A549 (cell line): ENCODE data around the gene NDUFAF4. TPM values are rescaled to one million over a fixed set of nuclear protein-coding genes. Genes with fewer than 3 reads are reported as not detected.

ENCODE experiments used
- ATAC-seq, 2 experiments: fragments of 200-7000 bp in 1 of 2; fragments of >200 bp in 1 of 2; cut with Nextera tagmentation in 1 of 2; cut with Tn5 transposase in 1 of 2; 3 replicates each; pipeline versions ENCODE4 v1.8.0 to v1.9.1; 2018 to 2020; ENCODE audit warnings: mild to moderate bottlenecking in 1 of 2, moderate library complexity in 1 of 2
- CTCF ChIA-PET: fragments of 300-600 bp; sonication (Branson Sonifier 250); formaldehyde crosslinking; extraction: SDS; loops from one replicate; lab custom pipeline; 2021; ENCODE audit warnings: antibody characterized with exemption, inconsistent platforms; lab: Yijun Ruan, JAX
- POLR2A ChIA-PET: fragments of 350-600 bp; formaldehyde crosslinking; extraction: SDS; loops from one replicate; lab custom pipeline; 2021; ENCODE audit warnings: antibody characterized with exemption, inconsistent platforms; lab: Yijun Ruan, JAX
- DNase-seq, 2 experiments: peaks; one replicate each; pipeline versions ENCODE4 v3.0.0 to v3.0.0-alpha.2; 2011 to 2016; ENCODE audit warnings: low read depth in 1 of 2, low spot score in 1 of 2
- FAIRE-seq: peaks from 2 replicates; lab custom pipeline; 2011; peaks lifted over from hg19 to GRCh38; lab: Jason Lieb, UNC
- H3K27ac ChIP-seq, 2 experiments: fragments of >200 bp; sonication (Bioruptor Twin); formaldehyde crosslinking; 3 replicates each; pipeline ENCODE4 v1.5.1; 2016 to 2017
- H3K4me1 ChIP-seq: fragments of >200 bp; sonication (Bioruptor Twin); formaldehyde crosslinking; 3 replicates; pipeline ENCODE4 v1.6.1; 2016
- H3K4me2 ChIP-seq: fragments of >200 bp; sonication (Bioruptor Twin); formaldehyde crosslinking; 3 replicates; pipeline ENCODE4 v1.6.1; 2016
- H3K4me3 ChIP-seq: fragments of >200 bp; sonication (Bioruptor Twin); formaldehyde crosslinking; 3 replicates; pipeline ENCODE4 v1.5.1; 2016
- H3K9me3 ChIP-seq: fragments of >200 bp; sonication (Bioruptor Twin); formaldehyde crosslinking; 3 replicates; pipeline ENCODE4 v1.6.1; 2016
- BHLHE40 ChIP-seq: IDR thresholded peaks from 2 replicates; pipeline ENCODE4 v1.6.1; 2012; ENCODE audit warnings: low read depth, low read length, inconsistent platforms
- CBX2 ChIP-seq: fragments of 200-600 bp; sonication (generic); IDR thresholded peaks from 2 replicates; pipeline ENCODE4 v1.6.1; 2016; ENCODE audit warnings: low read depth, mild to moderate bottlenecking, borderline replicate concordance
- CHD4 ChIP-seq: fragments of 200-600 bp; sonication (generic); IDR thresholded peaks from 2 replicates; pipeline ENCODE4 v1.6.1; 2016; ENCODE audit warnings: antibody characterized with exemption, mild to moderate bottlenecking, borderline replicate concordance
- EHMT2 ChIP-seq: fragments of 200-600 bp; sonication (generic); IDR thresholded peaks from 2 replicates; pipeline ENCODE4 v1.6.1; 2016; ENCODE audit warnings: antibody characterized with exemption, low read depth, mild to moderate bottlenecking, moderate library complexity
- EP300 ChIP-seq, 2 experiments: fragments of >200 bp; sonication (Bioruptor Twin); formaldehyde crosslinking; IDR thresholded peaks; 2 replicates in 1 of 2; 3 replicates in 1 of 2; pipeline ENCODE4 v1.6.1; 2016 to 2017
- FOXS1 ChIP-seq: fragments of 250-450 bp; sonication (Bioruptor Pico); IDR thresholded peaks from 2 replicates; pipeline ENCODE4 v1.5.0; 2020; ENCODE audit warnings: mild to moderate bottlenecking, moderate library complexity
- HEYL ChIP-seq: fragments of 250-450 bp; sonication (Bioruptor Pico); IDR thresholded peaks from 2 replicates; pipeline ENCODE4 v1.8.0; 2021; ENCODE audit warnings: mild to moderate bottlenecking, moderate library complexity
- KDM1A ChIP-seq: fragments of 200-600 bp; sonication (generic); IDR thresholded peaks from 2 replicates; pipeline ENCODE4 v1.6.1; 2016; ENCODE audit warnings: low read depth, mild to moderate bottlenecking
- MAFK ChIP-seq: fragments of 450-650 bp; IDR thresholded peaks from 2 replicates; pipeline ENCODE4 v1.6.1; 2014; ENCODE audit not compliant: partially characterized antibody
- MYC ChIP-seq: IDR thresholded peaks from 2 replicates; pipeline ENCODE4 v1.6.1; 2012; ENCODE audit warnings: mild to moderate bottlenecking, inconsistent platforms, low read length, improper control_type of control experiment, borderline replicate concordance
- NFE2L2 ChIP-seq: fragments of 150-350 bp; conservative IDR thresholded peaks from 2 replicates; pipeline ENCODE4 v1.6.1; 2014; ENCODE audit warnings: low read length
- RCOR1 ChIP-seq: fragments of 150-350 bp; IDR thresholded peaks from 2 replicates; pipeline ENCODE4 v1.6.1; 2014; ENCODE audit warnings: antibody characterized with exemption, low read length, low read depth
- SREBF2 ChIP-seq: fragments of 450-650 bp; IDR thresholded peaks from 2 replicates; pipeline ENCODE4 v1.6.1; 2014; ENCODE audit warnings: mild to moderate bottlenecking, moderate library complexity
- ZC3H11A ChIP-seq: fragments of 450-650 bp; IDR thresholded peaks from 2 replicates; pipeline ENCODE4 v1.6.1; 2014; ENCODE audit warnings: antibody characterized with exemption, mild to moderate bottlenecking
- WGBS: methylation state at CpG from one replicate; pipeline ENCODE4 v1.1.6; 2017; ENCODE audit errors: missing lambda C conversion rate; 5-methylcytosine and 5-hydroxymethylcytosine counted together
- polyA plus RNA-seq, 4 experiments: library from polyadenylated mRNA; depleted of rRNA in 3 of 4; stranded (reverse); fragments of >200 nt; fragmentation: RNase III in 1 of 4; extraction: RNeasy Plus Mini Kit Qiagen cat#74134 plus additional on column Dnase treatment in 1 of 4; gene quantifications; 2 replicates in 3 of 4; 3 replicates in 1 of 4; pipeline ENCODE4 v1.2.3, GENCODE V29; 2011 to 2017
- TF ChIP-seq, protein P1 (sequence below): fragments of 250-450 bp; sonication (Bioruptor Pico); IDR thresholded peaks from 2 replicates; pipeline ENCODE4 v1.5.0; 2021; ENCODE audit warnings: mild to moderate bottlenecking, moderate library complexity, borderline replicate concordance
- TF ChIP-seq, protein P2 (sequence below): IDR thresholded peaks from 2 replicates; pipeline ENCODE4 v1.6.1; 2012
- TF ChIP-seq, protein P3 (sequence below): fragments of >200 bp; sonication (Bioruptor Twin); formaldehyde crosslinking; IDR thresholded peaks from 3 replicates; pipeline ENCODE4 v1.6.1; 2016

NDUFAF4 gene
- polyA plus RNA-seq, 2 of the 4 experiments (the other 2 are of a cell fraction), result 37.9 to 58.7 TPM

DNA sequence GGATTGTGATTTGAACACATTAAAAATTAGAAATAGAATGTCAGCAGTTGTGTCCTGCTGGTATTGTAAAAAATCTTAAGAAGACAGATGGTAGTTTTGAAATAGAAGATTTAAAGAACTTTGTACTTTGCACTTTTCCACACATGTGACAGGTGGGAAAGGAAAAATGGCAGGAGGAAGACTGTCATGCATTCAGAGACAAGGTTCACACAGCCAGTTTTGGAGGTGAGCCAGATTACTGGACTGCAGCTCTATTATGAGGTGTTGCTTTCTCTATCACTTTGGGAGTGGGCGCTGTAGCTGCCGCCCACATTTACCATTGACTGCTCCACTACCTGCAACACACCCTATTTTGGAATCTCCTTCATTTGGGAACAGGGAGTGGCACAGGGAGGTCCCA lies 12.1 kb upstream of the NDUFAF4 start:
- CTCF ChIA-PET, result interaction anchor here (1.8 kb wide), 1 partner anchor 11 kb away, joined by 5 read pairs; the partner anchor contains the start of gene NDUFAF4
- Histone ChIP-seq H3K4me1 (no peaks in the 10 kb centered on the region), H3K4me2 (no peak overlapping the region), H3K27ac (no peak overlapping the region), H3K4me3 (no peak overlapping the region), H3K9me3 (no peaks in the 10 kb centered on the region)
- POLR2A ChIA-PET, result no interaction called here
- DNase-seq (no peak), FAIRE-seq (no peak)
- WGBS, result 88% methylated on average over 2 of the region's 2 CpGs
- no peak for TF ChIP-seq SREBF2
- no peak for TF ChIP-seq MAFK
- TF ChIP-seq, all 56 proteins: peak for 0
- ATAC-seq, result no peak

DNA sequence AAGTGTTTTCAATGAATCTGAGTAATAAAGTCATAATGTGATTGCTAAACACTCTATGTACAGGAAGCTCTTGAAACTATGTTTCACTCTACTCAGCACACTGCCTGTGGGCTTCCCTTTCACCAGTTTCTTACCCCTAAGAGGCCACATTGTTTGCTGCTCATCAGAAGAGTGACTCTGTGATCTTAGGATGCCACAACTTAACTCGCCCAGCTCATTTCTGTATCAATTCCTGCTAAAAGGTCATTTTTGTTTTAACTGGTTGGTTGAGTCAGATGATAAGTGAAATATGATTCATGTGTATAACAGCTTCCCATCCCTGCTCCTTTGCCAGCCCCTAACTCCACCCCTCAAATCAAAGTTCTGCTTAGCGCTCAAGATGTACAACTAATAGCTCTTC lies 9.8 kb upstream of the NDUFAF4 start:
- 38% methylated on average over 2 of the region's 2 CpGs for WGBS
- no peak for TF ChIP-seq CHD4
- no peak for TF ChIP-seq NFE2L2
- TF ChIP-seq ZC3H11A, result no peak
- TF ChIP-seq RCOR1, result no peak
- no peak for TF ChIP-seq EP300 (IDR thresholded peaks at IDR 0.05)
- no peak for TF ChIP-seq FOXS1 (CRISPR knock-in tag)
- TF ChIP-seq, protein P1, sequence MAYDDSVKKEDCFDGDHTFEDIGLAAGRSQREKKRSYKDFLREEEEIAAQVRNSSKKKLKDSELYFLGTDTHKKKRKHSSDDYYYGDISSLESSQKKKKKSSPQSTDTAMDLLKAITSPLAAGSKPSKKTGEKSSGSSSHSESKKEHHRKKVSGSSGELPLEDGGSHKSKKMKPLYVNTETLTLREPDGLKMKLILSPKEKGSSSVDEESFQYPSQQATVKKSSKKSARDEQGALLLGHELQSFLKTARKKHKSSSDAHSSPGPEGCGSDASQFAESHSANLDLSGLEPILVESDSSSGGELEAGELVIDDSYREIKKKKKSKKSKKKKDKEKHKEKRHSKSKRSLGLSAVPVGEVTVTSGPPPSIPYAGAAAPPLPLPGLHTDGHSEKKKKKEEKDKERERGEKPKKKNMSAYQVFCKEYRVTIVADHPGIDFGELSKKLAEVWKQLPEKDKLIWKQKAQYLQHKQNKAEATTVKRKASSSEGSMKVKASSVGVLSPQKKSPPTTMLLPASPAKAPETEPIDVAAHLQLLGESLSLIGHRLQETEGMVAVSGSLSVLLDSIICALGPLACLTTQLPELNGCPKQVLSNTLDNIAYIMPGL (CRISPR knock-in tag), result no peak
- TF ChIP-seq KDM1A, result no peak
- no peak for TF ChIP-seq HEYL
- no peak for TF ChIP-seq BHLHE40
- ATAC-seq, result no peak

DNA sequence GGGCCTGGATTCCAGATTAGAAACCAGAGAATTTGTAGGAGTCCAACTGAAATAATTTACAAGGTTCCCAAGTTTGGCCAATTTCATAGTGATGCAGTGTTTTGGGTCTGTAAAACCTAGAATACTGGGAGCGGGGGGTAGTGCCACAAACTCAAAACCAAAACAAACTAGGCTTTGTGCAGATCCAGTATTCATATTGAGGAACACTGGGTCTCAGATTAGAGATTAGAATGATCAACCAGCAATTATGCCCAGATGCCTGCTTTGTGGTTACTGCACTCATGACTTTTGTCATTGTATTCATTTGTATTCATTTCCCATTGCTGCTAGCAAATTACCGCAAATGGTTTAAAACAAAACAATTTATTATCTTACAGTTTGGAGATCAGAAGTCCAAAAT lies 3.2 kb upstream of the NDUFAF4 start:
- ATAC-seq, result no peak
- no peak for TF ChIP-seq MYC
- TF ChIP-seq EHMT2, result no peak
- no peak for TF ChIP-seq CBX2
- TF ChIP-seq, protein P2, sequence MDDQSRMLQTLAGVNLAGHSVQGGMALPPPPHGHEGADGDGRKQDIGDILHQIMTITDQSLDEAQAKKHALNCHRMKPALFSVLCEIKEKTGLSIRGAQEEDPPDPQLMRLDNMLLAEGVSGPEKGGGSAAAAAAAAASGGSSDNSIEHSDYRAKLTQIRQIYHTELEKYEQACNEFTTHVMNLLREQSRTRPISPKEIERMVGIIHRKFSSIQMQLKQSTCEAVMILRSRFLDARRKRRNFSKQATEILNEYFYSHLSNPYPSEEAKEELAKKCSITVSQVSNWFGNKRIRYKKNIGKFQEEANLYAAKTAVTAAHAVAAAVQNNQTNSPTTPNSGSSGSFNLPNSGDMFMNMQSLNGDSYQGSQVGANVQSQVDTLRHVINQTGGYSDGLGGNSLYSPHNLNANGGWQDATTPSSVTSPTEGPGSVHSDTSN, result no peak
- TF ChIP-seq, protein P3, sequence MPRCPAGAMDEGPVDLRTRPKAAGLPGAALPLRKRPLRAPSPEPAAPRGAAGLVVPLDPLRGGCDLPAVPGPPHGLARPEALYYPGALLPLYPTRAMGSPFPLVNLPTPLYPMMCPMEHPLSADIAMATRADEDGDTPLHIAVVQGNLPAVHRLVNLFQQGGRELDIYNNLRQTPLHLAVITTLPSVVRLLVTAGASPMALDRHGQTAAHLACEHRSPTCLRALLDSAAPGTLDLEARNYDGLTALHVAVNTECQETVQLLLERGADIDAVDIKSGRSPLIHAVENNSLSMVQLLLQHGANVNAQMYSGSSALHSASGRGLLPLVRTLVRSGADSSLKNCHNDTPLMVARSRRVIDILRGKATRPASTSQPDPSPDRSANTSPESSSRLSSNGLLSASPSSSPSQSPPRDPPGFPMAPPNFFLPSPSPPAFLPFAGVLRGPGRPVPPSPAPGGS, result no peak
- no peak for TF ChIP-seq HEYL
- TF ChIP-seq RCOR1, result no peak
- ChIA-PET CTCF (interaction anchor here (1.7 to 3.3 kb wide), 2 partner anchors 12 to 158 kb away, joined by 5 to 35 read pairs; no protein-coding TSS in a partner anchor), POLR2A (no interaction called here)
- no peak overlapping the region for H3K27ac ChIP-seq
- 92% methylated on average over 2 of the region's 2 CpGs for WGBS
- no peak overlapping the region for H3K4me3 ChIP-seq
- DNase-seq, result no peak
- H3K4me2 ChIP-seq, result no peak overlapping the region
- H3K4me1 ChIP-seq, result peaks cover 13% of the 10 kb centered on the region
- H3K9me3 ChIP-seq, result no peaks in the 10 kb centered on the region
- FAIRE-seq, result no peak

More for the DNA sequence above, 9.8 kb upstream of the NDUFAF4 start:
- DNase-seq, result no peak
- ChIA-PET CTCF (interaction anchor here (1.3 to 1.6 kb wide), 3 partner anchors 8 to 14 kb away, joined by 3 to 10 read pairs (median 3); no protein-coding TSS in a partner anchor), POLR2A (no interaction called here)
- Histone ChIP-seq H3K9me3 (no peaks in the 10 kb centered on the region), H3K4me1 (no peaks in the 10 kb centered on the region), H3K4me2 (no peak overlapping the region), H3K4me3 (no peak overlapping the region), H3K27ac (no peak overlapping the region)
- FAIRE-seq, result no peak
